Endometrial microvascular endothelial cells (primary cell): ENCODE measurements around the gene GTPBP10. TPM values are rescaled to one million over a fixed set of nuclear protein-coding genes. Genes with fewer than 3 reads are reported as not detected.
"Not testable (repeated sequence)": the region's sequence is repeated elsewhere in the genome, so short reads cannot be mapped to it uniquely, and the experiment has no call there.

Experiments used
- in situ Hi-C: cut with HindIII; loops from 2 replicates; pipeline ENCODE4 v1.10.0; 2017; ENCODE audit warnings: low sequenced_read_pairs, low pct_unique_long_range_greater_than_20kb; ENCODE audit errors: inconsistent ontology term
- total RNA-seq: library from RNA; depleted of rRNA; stranded (reverse); fragments of >200 nt; gene quantifications from one replicate; pipeline ENCODE4 v1.2.3, GENCODE V29; 2015; ENCODE audit errors: inconsistent ontology term

The GTPBP10 gene
- total RNA-seq: 5.9 TPM

DNA sequence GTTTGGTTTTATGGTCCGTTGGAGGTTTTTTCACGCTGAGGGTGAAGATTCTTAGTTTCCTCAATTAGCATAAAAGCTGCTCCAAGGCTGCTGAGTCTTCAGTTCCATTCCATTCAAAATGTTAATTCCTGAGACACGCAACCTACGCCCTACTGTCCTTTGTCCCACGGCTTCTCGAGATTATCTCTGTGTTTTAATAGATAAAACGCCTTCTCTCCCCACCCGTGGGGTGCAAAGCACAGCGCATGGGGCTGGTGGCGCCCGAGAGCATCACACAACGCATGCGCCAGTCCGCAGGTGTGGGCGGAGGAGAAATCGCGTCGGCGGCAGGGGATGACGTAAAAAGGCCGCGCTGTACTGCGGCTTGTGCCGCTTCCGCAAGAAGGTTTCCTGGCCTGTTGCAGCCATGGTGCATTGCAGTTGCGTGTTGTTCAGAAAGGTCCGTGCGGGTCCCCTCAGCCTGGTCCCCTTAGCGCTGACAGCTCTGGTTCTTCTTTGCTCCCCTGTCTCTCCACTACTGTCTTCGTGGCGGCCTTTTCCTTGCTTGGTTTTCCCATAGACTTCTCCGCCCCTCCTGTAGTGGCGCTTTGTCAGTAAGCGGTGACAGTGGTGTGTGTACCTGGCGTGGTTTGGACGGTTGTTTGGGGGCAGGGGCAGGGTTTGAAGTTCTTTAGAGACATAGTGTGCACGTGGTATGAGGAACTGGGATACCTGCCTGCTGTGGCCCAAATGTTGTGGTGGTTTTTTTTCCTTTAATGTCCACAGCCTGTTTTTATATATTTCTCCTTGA lies at the start of gene GTPBP10:
Gene GTPBP10, plus strand, starts transcription at position 381 of the 790 bp plus-strand sequence. Its CDS starts 26 bp downstream, at position 407.
- in situ Hi-C loops: no loop called here

DNA sequence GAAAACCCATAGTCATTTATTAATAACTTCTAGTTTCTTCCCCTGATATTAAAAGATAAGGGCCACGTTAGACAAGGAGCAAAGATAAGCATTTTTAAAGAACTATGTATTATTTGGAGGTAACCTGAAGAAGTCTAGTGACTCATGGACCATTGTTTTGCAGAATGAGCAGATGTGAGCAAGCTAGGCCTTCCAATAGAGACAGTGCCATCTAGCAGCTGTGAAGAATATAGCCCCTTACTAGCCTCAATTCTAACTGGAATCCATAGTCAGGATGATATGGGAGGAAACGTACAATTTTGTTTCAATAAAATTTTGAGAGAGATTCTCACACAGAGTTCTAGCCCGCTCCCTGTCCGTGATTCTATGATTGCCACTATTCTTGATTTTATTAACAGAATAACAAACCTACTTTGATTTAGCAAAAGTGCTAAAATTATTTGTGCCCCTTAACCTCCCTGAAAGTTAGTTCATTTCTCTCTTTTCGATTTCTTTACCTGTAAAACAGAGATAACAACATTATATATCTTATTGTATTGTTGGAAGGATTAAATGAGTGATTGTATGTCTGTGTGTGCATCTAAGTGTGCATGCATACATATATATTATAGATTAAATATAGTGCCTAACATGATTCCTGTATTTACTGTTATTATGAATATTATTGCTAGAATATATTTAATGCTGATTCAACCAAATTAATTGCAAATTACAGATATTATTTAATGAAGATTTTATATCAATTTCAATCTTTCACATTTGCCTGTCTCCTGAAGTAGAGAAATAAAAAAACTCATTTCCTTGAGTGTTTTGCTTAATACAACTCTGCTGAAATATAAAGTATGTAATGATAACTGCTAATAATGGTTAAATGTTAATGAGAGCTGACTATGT lies 48.1 kb upstream of the GTPBP10 start:
- in situ Hi-C loops: no loop called here

DNA sequence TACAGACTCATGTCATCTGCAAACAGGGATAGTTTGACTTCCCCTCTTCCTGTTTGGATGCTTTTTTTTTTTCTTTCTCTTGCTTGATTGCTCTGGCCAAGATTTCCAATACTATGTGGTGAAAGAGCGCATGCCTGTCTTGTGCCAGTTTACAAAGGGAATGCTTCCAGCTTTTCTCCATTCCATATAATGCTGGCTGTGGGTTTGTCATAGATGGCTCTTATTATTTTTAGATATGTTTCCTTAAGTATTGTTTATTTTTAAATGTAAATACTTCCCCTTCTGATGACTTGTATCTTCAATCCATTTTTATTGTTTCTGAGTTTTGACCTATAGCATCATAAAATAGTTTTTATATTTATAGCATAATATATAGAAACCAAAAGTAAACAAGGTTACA lies 43.3 kb upstream of the GTPBP10 start:
- in situ Hi-C loops: no loop called here

GRCh38 chr7:90309872-90310271 lies 36.6 kb upstream of the GTPBP10 start:
- in situ Hi-C loops: no loop called here

DNA sequence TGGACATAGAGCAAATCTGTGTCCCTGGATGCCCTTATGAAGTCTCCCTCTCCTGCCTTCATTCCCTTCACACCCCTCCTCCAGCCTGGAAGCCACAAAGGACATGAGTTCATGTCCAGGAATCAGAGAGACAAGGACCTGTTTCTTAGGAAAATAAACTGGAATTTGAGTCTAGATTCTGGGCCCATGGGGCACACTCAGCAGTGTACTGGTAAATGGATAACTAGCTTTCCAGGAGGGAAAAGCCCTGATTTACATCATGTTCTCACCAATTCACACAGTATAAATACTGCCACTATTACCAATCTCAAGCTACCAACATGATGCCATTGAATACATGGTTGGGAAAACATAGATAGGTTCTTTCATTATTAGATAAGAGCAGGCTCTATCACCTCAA lies 35.3 kb upstream of the GTPBP10 start:
- in situ Hi-C loops: no loop called here

DNA sequence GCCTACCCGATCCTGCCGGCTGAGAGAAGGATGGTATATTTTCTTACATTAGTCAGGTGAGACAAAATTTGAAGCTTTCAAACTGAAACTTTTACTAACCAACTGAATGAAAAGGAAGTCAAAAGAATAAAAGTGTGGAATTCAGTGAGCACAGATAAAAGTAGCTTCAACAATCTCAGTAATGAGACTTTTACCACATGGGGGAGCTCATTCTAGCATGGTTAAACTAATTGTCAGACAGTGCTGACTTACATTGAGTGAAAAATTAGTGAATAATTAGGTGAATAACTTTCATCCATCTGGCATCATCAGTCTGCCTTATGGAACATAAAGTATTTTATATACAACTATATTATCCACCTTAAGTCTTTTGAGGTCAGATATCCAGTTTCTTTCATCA lies 33.8 kb upstream of the GTPBP10 start:
- in situ Hi-C loops: no loop called here

- in situ Hi-C loops: no loop called here
Measured at GRCh38 chr7:90313907-90314306, 32.6 kb upstream of the GTPBP10 start.

DNA sequence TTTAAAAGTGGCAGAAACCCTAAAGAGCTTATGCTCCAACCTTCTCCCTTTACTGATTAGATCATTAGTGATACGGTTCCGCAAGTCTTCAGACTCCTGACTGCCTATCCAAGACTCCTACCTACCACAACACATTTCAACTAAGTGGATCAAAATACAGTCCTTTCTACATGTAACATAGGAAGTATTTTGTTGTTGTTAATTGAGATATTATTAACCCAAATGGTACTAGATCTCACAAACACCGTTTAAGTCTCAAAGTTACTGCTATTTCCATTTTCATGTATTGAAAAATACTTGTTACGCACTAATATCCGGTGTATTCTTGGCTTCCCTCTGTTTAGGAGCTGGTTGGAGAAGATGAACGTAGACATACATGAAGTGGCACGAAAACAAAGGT lies 26.5 kb upstream of the GTPBP10 start:
- in situ Hi-C loops: no loop called here

- in situ Hi-C loops: no loop called here
Measured at GRCh38 chr7:90320418-90320800, 26.1 kb upstream of the GTPBP10 start.

DNA sequence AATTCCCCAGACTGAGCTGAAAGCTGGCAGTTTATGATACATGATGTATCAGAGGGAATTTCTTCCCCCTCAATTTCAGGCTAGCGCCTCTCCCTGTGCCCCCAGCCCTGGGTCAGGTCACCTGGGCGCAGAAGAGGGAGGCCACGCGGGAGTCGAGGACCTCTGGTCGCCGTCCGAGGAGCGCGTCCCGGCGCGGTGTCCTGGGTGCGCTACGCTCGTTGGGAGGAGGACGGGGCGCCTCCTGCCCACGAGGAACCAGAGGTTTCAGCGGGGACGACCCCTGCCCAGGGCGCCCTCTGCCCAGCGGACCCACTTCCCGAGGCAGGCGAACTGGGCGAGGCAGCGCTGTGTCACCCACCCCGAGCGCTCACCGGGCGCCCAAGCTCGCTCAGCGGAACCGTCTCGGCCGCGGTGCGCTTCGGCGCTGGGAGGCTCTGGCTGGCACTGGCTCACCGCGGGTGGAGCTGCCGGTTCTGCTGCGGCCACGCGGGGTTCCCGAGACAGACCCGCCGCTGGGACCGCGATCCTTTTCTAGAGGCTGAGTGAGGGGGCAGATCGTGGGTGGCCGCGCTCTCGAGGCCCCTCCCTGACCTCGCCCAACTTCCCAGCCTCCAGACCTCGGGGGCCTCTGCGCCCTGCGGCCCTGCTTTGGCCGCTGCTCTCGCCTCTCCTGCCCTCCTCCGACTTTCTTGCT lies 25.6 kb upstream of the GTPBP10 start, which contains the start of gene FAM237B:
Gene FAM237B, minus strand, starts transcription at position 504 of the 694 bp plus-strand sequence. CDS start 1,556 bp downstream, outside the sequence.
- in situ Hi-C loops: no loop called here

DNA sequence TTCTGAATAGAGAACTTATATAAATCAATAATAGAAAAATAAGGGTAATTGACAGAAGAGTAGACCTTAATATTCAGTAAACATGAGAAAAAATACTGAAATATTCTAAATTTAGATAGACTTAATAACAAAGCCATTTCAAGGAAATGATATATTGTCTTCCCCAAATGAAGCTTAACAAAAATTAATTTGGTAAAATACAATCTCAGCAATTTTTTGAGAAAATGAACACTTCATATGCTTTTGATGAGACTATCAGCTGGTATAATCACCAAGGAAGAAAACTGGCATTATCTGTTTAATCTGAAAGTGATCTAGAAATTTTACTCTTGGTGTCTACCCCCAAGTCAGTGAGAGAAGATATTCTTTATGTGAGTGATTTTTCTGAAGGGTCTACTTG lies 23.7 kb upstream of the GTPBP10 start:
- in situ Hi-C loops: no loop called here

GRCh38 chr7:90326500-90326899 lies 20.0 kb upstream of the GTPBP10 start:
- in situ Hi-C loops: no loop called here

GRCh38 chr7:90334193-90334843 lies 12.2 kb upstream of the GTPBP10 start:
- in situ Hi-C loops: no loop called here

DNA sequence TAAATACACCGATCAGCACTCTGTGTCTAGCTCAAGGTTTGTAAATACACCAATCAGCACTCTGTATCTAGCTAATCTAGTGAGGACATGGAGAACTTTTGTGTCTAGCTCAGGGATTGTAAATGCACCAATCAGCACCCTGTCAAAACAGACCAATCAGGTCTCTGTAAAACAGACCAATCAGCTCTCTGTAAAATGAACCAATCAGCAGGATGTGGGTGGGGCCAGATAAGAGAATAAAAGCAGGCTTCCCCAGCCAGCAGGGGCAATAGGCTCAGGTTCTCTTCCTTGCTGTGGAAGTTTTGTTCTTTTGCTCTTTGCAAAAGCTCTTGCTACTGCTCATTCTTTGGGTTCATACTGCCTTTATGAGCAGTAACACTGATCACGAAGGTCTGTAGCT lies 11.6 kb upstream of the GTPBP10 start:
- in situ Hi-C loops: not testable (repeated sequence)

DNA sequence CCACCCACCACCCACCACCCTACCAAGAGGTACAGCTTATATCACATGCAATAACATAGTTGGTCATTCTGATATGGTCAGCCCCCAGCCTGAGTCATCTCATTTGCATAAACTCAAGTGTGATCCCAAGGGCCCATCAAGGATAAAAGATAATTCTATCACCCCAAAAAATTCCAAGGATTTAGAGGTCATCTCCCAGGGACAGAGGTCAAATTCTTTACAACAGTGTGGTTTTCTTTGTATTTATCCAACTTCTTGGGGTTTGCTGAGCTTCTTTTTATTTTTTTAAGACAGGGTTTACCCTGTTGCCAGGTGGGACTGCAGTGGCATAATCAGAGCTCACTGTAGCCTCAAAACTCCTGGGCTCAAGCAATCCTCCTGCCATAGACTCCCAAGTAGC lies 9.4 kb upstream of the GTPBP10 start:
- in situ Hi-C loops: no loop called here

DNA sequence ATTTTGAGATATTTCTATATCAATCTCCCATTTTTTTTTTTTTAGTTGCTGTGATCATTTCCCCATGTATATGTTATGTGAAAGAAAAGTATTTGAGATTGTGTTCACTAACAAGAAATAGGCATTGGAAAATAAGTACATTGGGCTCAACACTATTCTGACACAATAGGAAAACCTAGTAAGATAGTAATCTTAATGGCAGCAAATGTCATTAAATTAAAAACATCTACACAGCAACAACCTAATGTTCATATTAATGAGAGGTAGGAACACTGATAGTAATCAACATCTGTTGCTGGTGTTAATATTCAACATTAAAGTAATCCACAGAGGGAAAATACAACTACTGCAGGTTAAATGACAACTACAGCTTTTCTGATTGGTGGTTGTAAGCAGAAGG lies 1.5 kb upstream of the GTPBP10 start:
- in situ Hi-C loops: no loop called here

DNA sequence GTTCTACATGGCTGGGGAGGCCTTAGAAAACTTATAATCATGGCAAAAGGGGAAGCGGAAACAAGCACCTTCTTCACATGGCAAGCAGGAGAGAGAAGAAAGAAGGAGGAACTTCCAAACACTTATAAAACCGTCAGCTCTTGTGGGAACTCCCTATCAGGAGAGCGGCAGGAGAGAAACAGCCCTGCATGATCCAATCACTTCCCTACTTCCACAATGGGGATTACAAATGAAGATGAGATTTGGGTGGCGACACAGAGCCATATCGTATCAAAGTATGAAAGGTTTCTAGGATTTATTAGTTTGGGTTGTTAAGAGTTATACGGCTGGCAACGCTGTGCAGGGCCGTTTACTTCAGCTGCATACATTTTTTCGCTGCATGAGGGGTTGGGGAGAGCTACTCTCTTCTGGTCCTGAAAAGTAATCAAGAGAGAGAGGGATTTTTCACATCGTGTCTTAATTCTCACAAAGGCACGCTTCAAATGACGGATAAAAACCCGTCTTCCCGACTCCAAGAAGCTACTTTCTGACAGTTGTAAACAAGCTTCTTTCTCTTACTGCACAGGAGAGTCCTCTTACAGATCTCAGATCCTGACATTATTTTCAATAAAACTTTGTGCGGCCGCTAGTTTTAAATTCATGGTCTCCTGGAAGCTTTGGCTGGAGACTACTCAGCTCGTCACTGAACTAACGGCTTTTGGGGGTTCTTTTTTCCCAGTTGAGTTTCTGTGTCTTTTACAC lies 751 bp upstream of the GTPBP10 start:
- in situ Hi-C loops: no loop called here

DNA sequence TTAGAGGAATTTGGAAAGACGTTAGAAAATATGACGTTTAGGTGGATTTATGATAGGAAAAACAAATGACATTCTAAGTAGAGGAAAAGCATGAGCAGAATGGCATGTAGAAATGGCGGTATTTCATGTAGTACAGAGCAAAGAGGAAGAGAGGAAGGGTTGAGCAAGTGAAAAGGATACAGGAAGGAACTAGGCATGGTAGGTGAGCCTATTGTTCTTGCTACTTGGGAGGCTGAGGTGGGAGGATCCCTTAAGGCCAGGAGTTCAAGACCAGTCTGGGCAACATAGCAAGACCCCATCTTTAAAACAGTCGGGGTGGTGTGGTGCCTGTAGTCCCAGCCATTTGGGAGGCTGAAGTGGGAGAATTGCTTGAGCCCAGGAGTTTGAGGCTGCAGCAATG lies 1.2 kb downstream of the GTPBP10 start:
- in situ Hi-C loops: no loop called here
